Adrenal gland (tissue), 12 donors: ENCODE data around the gene DLEC1. TPM values are rescaled to one million over a fixed set of nuclear protein-coding genes. Genes with fewer than 3 reads are reported as not detected.

Source experiments
- DNase-seq, 7 donors: peaks; one replicate each; pipeline ENCODE4 v3.0.0-alpha.2; 2019 to 2020
- H3K27ac ChIP-seq, 5 donors: fragments of 200-600 bp; sonication (generic) in 4 of 5; 1 replicate in 3 of 5; 2 replicates in 2 of 5; pipeline versions ENCODE4 v1.5.1 to v1.8.0; 2016 to 2020; ENCODE audit warnings: mild to moderate bottlenecking in 1 of 5
- H3K27me3 ChIP-seq: fragments of 200-600 bp; 2 replicates; pipeline ENCODE4 v1.8.0; 2021
- H3K36me3 ChIP-seq, 2 donors: fragments of 200-600 bp; replicated peaks in 1 of 2; 1 replicate in 1 of 2; 2 replicates in 1 of 2; pipeline versions ENCODE4 v1.5.1 to v1.8.0; 2018 to 2022
- H3K4me1 ChIP-seq, 2 donors: fragments of 200-600 bp; replicated peaks in 1 of 2; 1 replicate in 1 of 2; 2 replicates in 1 of 2; pipeline versions ENCODE4 v1.5.1 to v1.8.0; 2018 to 2021
- H3K4me3 ChIP-seq, 4 donors: fragments of 200-600 bp; sonication (generic) in 3 of 4; one replicate each; pipeline ENCODE4 v1.5.1; 2016 to 2018
- H3K9me3 ChIP-seq, 3 donors: fragments of 200-600 bp; sonication (generic) in 1 of 3; replicated peaks in 1 of 3; 1 replicate in 2 of 3; 2 replicates in 1 of 3; pipeline versions ENCODE4 v1.5.1 to v1.8.0; 2016 to 2021
- POLR2A ChIP-seq, 2 donors: fragments of 450-650 bp; IDR thresholded peaks; one replicate each; pipeline ENCODE4 v1.6.1; 2017; ENCODE audit warnings: antibody characterized with exemption in 2 of 2, mild to moderate bottlenecking in 2 of 2, moderate library complexity in 1 of 2
- WGBS, 4 donors: extraction: QIAGEN DNeasy Blood & Tissue Kit in 2 of 4; methylation state at CpG; one replicate each; pipeline versions ENCODE4 v1.1.5 to v1.1.7; 2013 to 2017; 5-methylcytosine and 5-hydroxymethylcytosine counted together
- intact Hi-C, 2 donors: fragments of 100-400 bp; cut with DNase I; formaldehyde crosslinking; loops; one replicate each; pipeline versions ENCODE4 v1.14.1 to v1.15.0; 2022 to 2023
- polyA plus RNA-seq, 3 donors: library from polyadenylated mRNA; stranded (reverse); fragments of 200-250 nt in 2 of 3; fragments of 350-450 nt in 1 of 3; fragmentation: Illumina TruSeq in 1 of 3; extraction: RNeasy Lipid Tissue Mini Kit (QIAGEN cat#74804) in 1 of 3; gene quantifications; one replicate each; pipeline ENCODE4 v1.2.3, GENCODE V29; 2013 to 2014
- total RNA-seq, 9 donors: library from RNA; depleted of rRNA in 4 of 9; stranded (reverse); fragments of >200 nt in 4 of 9; fragments of 120-200 nt in 1 of 9; fragmentation: NEBNext Ultra II Directional in 1 of 9; extraction: Animal tissue kit (Norgen Biotek cat#: 25700) in 1 of 9; gene quantifications; one replicate each; pipeline versions ENCODE4 v1.1.0 to v1.2.4, GENCODE V29; 2013 to 2023
- TF ChIP-seq, protein P1 (sequence below), 6 experiments: fragments of 450-650 bp in 4 of 6; fragments of 200-600 bp in 2 of 6; sonication (generic) in 1 of 6; IDR thresholded peaks; 1 replicate in 5 of 6; 2 replicates in 1 of 6; pipeline versions ENCODE4 v1.5.1 to v1.8.0; 2016 to 2021; ENCODE audit warnings: antibody characterized with exemption in 6 of 6, mild to moderate bottlenecking in 2 of 6, moderate library complexity in 1 of 6
- donor health status: healthy with polysubstance abuse.
- donor health status: Bipolar disorder and iron deficiency.
- donor health status: DM: yes; HTN: yes; CAD: no.
- donor health status: DM: no; HTN: no; CAD: no.
- donor health status: DM: no; HTN: no; CAD: no.
- donor health status: DM: yes; HTN: yes; CAD: no.

DLEC1 gene
- total and polyA plus RNA-seq, 12 donors: 0.18 to 2.0 (median 1.1) TPM

DNA sequence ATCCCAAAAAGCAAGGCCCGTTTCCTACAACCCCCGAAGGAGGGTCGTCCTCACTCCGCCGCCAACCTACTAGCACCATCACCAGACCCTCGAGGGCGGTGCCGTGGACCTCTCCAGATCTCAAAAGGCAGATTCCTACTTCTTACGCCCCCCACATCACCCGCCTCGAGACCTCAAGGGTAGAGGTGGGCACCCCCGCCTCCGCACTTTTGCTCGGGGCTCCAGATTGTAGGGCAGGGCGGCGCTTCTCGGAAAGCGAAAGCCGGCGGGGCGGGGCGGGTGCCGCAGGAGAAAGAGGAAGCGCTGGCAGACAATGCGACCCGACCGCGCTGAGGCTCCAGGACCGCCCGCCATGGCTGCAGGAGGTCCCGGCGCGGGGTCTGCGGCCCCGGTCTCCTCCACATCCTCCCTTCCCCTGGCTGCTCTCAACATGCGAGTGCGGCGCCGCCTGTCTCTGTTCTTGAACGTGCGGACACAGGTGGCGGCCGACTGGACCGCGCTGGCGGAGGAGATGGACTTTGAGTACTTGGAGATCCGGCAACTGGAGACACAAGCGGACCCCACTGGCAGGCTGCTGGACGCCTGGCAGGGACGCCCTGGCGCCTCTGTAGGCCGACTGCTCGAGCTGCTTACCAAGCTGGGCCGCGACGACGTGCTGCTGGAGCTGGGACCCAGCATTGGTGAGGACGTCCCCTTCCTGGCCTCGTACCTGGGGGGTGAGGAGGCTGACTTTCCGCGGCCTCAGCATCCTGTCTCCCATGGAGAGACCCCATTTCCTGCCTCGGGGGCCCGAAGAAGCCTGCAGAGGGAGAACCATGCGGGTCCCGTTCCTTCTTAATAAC, 99.6 kb downstream of the DLEC1 start, which contains the start of gene MYD88:
MYD88 (plus strand) TSS at position 313 of the 842 bp plus-strand sequence; CDS start at position 353, 40 bp downstream.
- peak; percentile 77 to 89 (median 84) for DNase-seq
- TF ChIP-seq, protein P1, sequence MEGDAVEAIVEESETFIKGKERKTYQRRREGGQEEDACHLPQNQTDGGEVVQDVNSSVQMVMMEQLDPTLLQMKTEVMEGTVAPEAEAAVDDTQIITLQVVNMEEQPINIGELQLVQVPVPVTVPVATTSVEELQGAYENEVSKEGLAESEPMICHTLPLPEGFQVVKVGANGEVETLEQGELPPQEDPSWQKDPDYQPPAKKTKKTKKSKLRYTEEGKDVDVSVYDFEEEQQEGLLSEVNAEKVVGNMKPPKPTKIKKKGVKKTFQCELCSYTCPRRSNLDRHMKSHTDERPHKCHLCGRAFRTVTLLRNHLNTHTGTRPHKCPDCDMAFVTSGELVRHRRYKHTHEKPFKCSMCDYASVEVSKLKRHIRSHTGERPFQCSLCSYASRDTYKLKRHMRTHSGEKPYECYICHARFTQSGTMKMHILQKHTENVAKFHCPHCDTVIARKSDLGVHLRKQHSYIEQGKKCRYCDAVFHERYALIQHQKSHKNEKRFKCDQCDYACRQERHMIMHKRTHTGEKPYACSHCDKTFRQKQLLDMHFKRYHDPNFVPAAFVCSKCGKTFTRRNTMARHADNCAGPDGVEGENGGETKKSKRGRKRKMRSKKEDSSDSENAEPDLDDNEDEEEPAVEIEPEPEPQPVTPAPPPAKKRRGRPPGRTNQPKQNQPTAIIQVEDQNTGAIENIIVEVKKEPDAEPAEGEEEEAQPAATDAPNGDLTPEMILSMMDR (IDR thresholded peaks at IDR 0.05): no peak
- TF ChIP-seq POLR2A (IDR thresholded peaks at IDR 0.05): peak; percentile 25 to 65
- H3K27me3 ChIP-seq: no peaks in the 10 kb centered on the region
- intact Hi-C loops: no loop called here
- H3K27ac ChIP-seq: peak within 1 kb of the TSS; percentile 88 to 97 (median 93)
- peak within 1 kb of the TSS; percentile 64 to 94 (median 77) for H3K4me3 ChIP-seq
- 0 to 2% (median 1%) methylated on average over 8 to 65 of the region's 65 CpGs for WGBS, 4 donors
- peaks cover 18 to 44% of the 10 kb centered on the region in 2 donors for H3K4me1 ChIP-seq
- H3K9me3 ChIP-seq: no peaks in the 10 kb centered on the region
- H3K36me3 ChIP-seq: peaks cover 0 to 33% of the 10 kb centered on the region in 2 donors

DNA sequence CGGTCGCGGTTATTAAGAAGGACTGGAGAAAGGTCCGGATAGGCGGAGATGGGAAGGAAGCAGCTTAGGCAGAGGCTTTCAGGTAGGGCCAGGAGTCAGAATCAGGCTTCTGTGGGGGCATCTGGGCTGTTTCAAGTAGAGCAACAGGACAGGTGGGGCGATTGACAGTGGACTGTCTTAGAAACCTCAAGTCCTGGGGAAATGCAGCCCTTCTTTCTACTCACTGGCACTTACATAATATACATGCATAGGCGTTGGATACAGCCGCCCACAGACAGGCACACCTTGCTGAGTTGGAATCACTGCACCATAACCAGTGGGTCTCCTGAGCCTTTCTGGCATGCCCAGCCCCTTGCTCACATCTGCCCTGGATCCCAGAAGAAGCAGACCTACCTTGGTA, 100.2 kb downstream of the DLEC1 start:
- peak in 1 of 7 donors; percentile 55 for DNase-seq
- Histone ChIP-seq H3K9me3 (no peaks in the 10 kb centered on the region), H3K4me1 (peaks cover 18 to 40% of the 10 kb centered on the region in 2 donors), H3K27ac (peak overlapping the region in 4 of 5 donors; percentile 88 to 97 (median 93)), H3K36me3 (peaks cover 0 to 27% of the 10 kb centered on the region in 2 donors), H3K27me3 (no peaks in the 10 kb centered on the region), H3K4me3 (peak overlapping the region; percentile 62 to 94 (median 77))
- TF ChIP-seq POLR2A (IDR thresholded peaks at IDR 0.05): no peak
- TF ChIP-seq, protein P1 (IDR thresholded peaks at IDR 0.05): no peak
- intact Hi-C loops: no loop called here
- WGBS, 4 donors: 13 to 35% (median 14%) methylated on average over 8 of the region's 8 CpGs

DNA sequence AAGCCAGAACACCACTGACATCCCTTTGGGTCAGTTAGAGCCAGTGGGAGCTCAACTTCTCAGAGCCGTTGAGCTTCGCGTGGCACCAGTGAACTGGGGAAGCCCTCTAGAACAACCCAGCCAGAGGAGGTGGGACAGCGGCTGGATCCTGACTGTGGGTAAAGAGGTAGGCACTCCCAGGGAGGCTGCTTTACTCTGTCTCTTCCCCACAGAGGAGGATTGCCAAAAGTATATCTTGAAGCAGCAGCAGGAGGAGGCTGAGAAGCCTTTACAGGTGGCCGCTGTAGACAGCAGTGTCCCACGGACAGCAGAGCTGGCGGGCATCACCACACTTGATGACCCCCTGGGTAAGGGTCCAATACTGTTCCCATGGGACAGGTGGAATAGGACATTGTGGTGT, 100.6 kb downstream of the DLEC1 start:
- intact Hi-C loops: loop anchor here in 1 of 2 donors (10.0 kb wide), 1 partner anchor 345 kb away; no protein-coding TSS in a partner anchor
- DNase-seq: peak in 2 of 7 donors; percentile 13 to 51
- TF ChIP-seq, protein P1 (IDR thresholded peaks at IDR 0.05): no peak
- TF ChIP-seq POLR2A (IDR thresholded peaks at IDR 0.05): no peak
- no peaks in the 10 kb centered on the region for H3K9me3 ChIP-seq
- H3K36me3 ChIP-seq: peaks cover 0 to 22% of the 10 kb centered on the region in 2 donors
- H3K4me3 ChIP-seq: peak overlapping the region in 1 of 4 donors; percentile 76
- H3K4me1 ChIP-seq: peaks cover 18 to 39% of the 10 kb centered on the region in 2 donors
- H3K27ac ChIP-seq: no peak overlapping the region
- no peaks in the 10 kb centered on the region for H3K27me3 ChIP-seq
- 81 to 84% (median 82%) methylated on average over 4 to 7 of the region's 7 CpGs for WGBS, 4 donors
